Measurements from ENCODE around the gene CRACR2B. TPM values are rescaled to one million over a fixed set of nuclear protein-coding genes. Genes with fewer than 3 reads are reported as not detected.

The CRACR2B gene
- total RNA-seq (2016; rRNA removed; fragmentation: Illumina TruSeq; extraction: Trizol): 8.9 and 14.9 TPM in 2 replicates
- total RNA-seq (2016; cell fraction: cytosol; rRNA removed; fragmentation: Illumina TruSeq; extraction: Trizol; ENCODE audit: low read depth): 5.5 and 5.9 TPM in 2 replicates
- total RNA-seq (2016; cell fraction: insoluble cytoplasmic fraction; rRNA removed; fragmentation: Illumina TruSeq; extraction: Trizol): 8.5 and 12.6 TPM in 2 replicates
- 6.6 and 10.0 TPM in 2 replicates for total RNA-seq (2016; cell fraction: membrane; rRNA removed; fragmentation: Illumina TruSeq; extraction: Trizol)
- total RNA-seq (2016; cell fraction: nucleus; rRNA removed; fragmentation: Illumina TruSeq; extraction: Trizol): 10.8 and 16.7 TPM in 2 replicates
- 21.0 and 27.7 TPM in 2 replicates for polyA plus RNA-seq (2011; rRNA removed)
- polyA plus RNA-seq (2011; cell fraction: cytosol; rRNA removed): 9.8 and 16.5 TPM in 2 replicates
- 278 and 343 TPM in 2 replicates for polyA plus RNA-seq (2011; cell fraction: nucleus; rRNA removed)
- 10.5 and 14.8 TPM in 2 replicates for polyA plus RNA-seq (2012)
- 8.3 and 10.9 TPM in 2 replicates for polyA plus RNA-seq (2016; cell fraction: cytosol; fragmentation: Illumina TruSeq; extraction: Trizol; ENCODE audit: low read depth)
- 14.8 and 17.4 TPM in 2 replicates for polyA plus RNA-seq (2016; cell fraction: insoluble cytoplasmic fraction; fragmentation: Illumina TruSeq; extraction: Trizol; ENCODE audit: low read depth)
- polyA plus RNA-seq (2016; cell fraction: membrane; fragmentation: Illumina TruSeq; extraction: Trizol; ENCODE audit: low read depth): 11.2 and 14.5 TPM in 2 replicates
- polyA plus RNA-seq (2016; cell fraction: nucleus; fragmentation: Illumina TruSeq; extraction: Trizol; ENCODE audit: insufficient read depth, low read depth): 48.6 and 55.2 TPM in 2 replicates
- polyA minus RNA-seq (2011; rRNA and poly(A)+ RNA removed; ENCODE audit: low replicate concordance): 3.4 and 13.9 TPM in 2 replicates
- polyA minus RNA-seq (2011; cell fraction: cytosol; rRNA and poly(A)+ RNA removed): 7.5 and 8.4 TPM in 2 replicates
- 22.7 and 23.2 TPM in 2 replicates for polyA minus RNA-seq (2011; cell fraction: nucleus; rRNA and poly(A)+ RNA removed)
- percentile 53 among the genes with signal in this experiment for Bru-seq, nascent RNA
- percentile 74 among the genes with signal in this experiment for BruChase-seq, experiment 1, labeled RNA remaining after a 6-hour chase
- percentile 59 among the genes with signal in this experiment for BruChase-seq, experiment 2, labeled RNA remaining after a 2-hour chase
- long read RNA-seq, experiment 1, partial matches to known transcripts: 11 of 33 reads
- long read RNA-seq, experiment 1, other reads (novel, unspliced or antisense): 18 of 33 reads
- long read RNA-seq, experiment 2, transcript CRACR2B-203 (4 exons, 714 nt): major isoform, 7 of 56 reads
- long read RNA-seq, experiment 2, transcript CRACR2B-208 (2 exons, 2,440 nt): minor isoform, 5 of 56 reads
- long read RNA-seq, experiment 2, partial matches to known transcripts: 23 of 56 reads
- long read RNA-seq, experiment 2, other reads (novel, unspliced or antisense): 19 of 56 reads

GRCh38 chr11:827897-828192 lies at the start of gene CRACR2B:
Gene CRACR2B, plus strand, starts transcription at chr11:827919. Its CDS starts 689 bp downstream, at chr11:828608.
- Histone ChIP-seq H3K9ac (ENCODE audit: insufficient read depth, low read depth, low read length) (peak within 1 kb of the TSS; percentile 74), H2AFZ (ENCODE audit: low read length) (no peak within 1 kb of the TSS)
- TF ChIP-seq ZSCAN25 (CRISPR knock-in tag; IDR thresholded peaks at IDR 0.05) (0 out of 2 replicates have a peak, but pooled peaks have one; percentile 41), ZNF687 (CRISPR knock-in tag; IDR thresholded peaks at IDR 0.05) (no peak), ZNF678 (CRISPR knock-in tag; IDR thresholded peaks at IDR 0.05) (0 out of 2 replicates have a peak, but pooled peaks have one; percentile 3), HNRNPL (IDR thresholded peaks at IDR 0.05; ENCODE audit: low read depth, low read length) (0 out of 2 replicates have a peak, but pooled peaks have one; percentile 32), ZNF225 (CRISPR knock-in tag; IDR thresholded peaks at IDR 0.05) (0 out of 2 replicates have a peak, but pooled peaks have one; percentile 14), ZMAT3 (CRISPR knock-in tag; conservative IDR thresholded peaks at IDR 0.05) (0 out of 2 replicates have a peak, but pooled peaks have one; percentile 22), ZNF224 (CRISPR knock-in tag; IDR thresholded peaks at IDR 0.05) (0 out of 2 replicates have a peak, but pooled peaks have one; percentile 12), HNF1A (IDR thresholded peaks at IDR 0.05; ENCODE audit: low read depth) (no peak), HNF1A (CRISPR knock-in tag; IDR thresholded peaks at IDR 0.05; ENCODE audit: borderline replicate concordance) (0 out of 2 replicates have a peak, but pooled peaks have one; percentile 21), EEA1 (CRISPR knock-in tag; IDR thresholded peaks at IDR 0.05; ENCODE audit: borderline replicate concordance) (0 out of 2 replicates have a peak, but pooled peaks have one; percentile 4), HOXD1 (CRISPR knock-in tag; IDR thresholded peaks at IDR 0.05) (no peak)

More at GRCh38 chr11:827897-828192, at the start of gene CRACR2B:
- peak within 1 kb of the TSS; percentile 77 for H3K27ac ChIP-seq (ENCODE audit: extremely low read length, insufficient read depth, low read length)
- H4K20me1 ChIP-seq (ENCODE audit: insufficient read depth, low read length): no peaks in the 10 kb centered on the region
- peaks cover 70% of the 10 kb centered on the region for H3K4me1 ChIP-seq (ENCODE audit: insufficient read depth, low read length)
- in situ Hi-C loops (cut with HindIII; ENCODE audit: extremely low pct_ligation_motif_present, low pct_unique_long_range_greater_than_20kb): no loop called here
- BruUV-seq (replicated peaks): no TSS peak
- POLR2A ChIA-PET: interaction anchor here (1.8 to 16.1 kb wide), 3 partner anchors 9 to 19 kb away, joined by 9 to 264 read pairs (median 141); partner anchors contain the start of genes PNPLA2, POLR2L, RPLP2 and TSPAN4
- CTCF ChIA-PET (ENCODE audit: low intra/inter-chr PET ratio, low total read pairs): no interaction called here
- no peaks in the 10 kb centered on the region for H3K9me3 ChIP-seq (ENCODE audit: low read length)
- peak within 1 kb of the TSS; percentile 69 to 83 (median 80) for H3K4me3 ChIP-seq (replicated peaks in 1 of 3; ENCODE audit: insufficient read depth in 1 of 3, low read depth in 2 of 3, low read length in 3 of 3)
- ATAC-seq: peak; percentile 7
- FAIRE-seq: no peak
- H3K4me2 ChIP-seq (ENCODE audit: low read depth, low read length): peak within 1 kb of the TSS; percentile 91
- no peaks in the 10 kb centered on the region for H3K79me2 ChIP-seq (ENCODE audit: insufficient read depth, low read length)
- WGBS (ENCODE audit: low lambda C conversion rate): 0% methylated on average over 1 of the region's 5 CpGs
- no peaks in the 10 kb centered on the region for H3K27me3 ChIP-seq (ENCODE audit: control insufficient read depth in 1 of 2, insufficient read depth in 2 of 2, low read length in 2 of 2)
- DNase-seq (ENCODE audit: low spot score): no peak
- peaks cover 1 to 12% of the 10 kb centered on the region in 2 experiments; a peak in 2 of 5 replicates for H3K36me3 ChIP-seq (replicated peaks in 1 of 2; ENCODE audit: control insufficient read depth in 1 of 2, insufficient read depth in 2 of 2, low read length in 2 of 2)
- intact Hi-C loops (cut with micrococcal nuclease; ENCODE audit: unreplicated experiment): no loop called here

Data from HepG2 (cell line).